Thoracic aorta (tissue), 2 donors: ENCODE measurements around the gene LRRC8C. TPM values are rescaled to one million over a fixed set of nuclear protein-coding genes. Genes with fewer than 3 reads are reported as not detected.

Experiments
- ATAC-seq: fragments of 150-250 bp; one replicate; pipeline ENCODE4 v1.8.0; 2017; ENCODE audit warnings: low read depth; ENCODE audit not compliant: insufficient number of reproducible peaks, low FRiP score
- DNase-seq: peaks from one replicate; pipeline ENCODE4 v3.0.0-alpha.2; 2020; ENCODE audit warnings: low spot score
- H3K27ac ChIP-seq, 2 donors: fragments of 200-600 bp; sonication (generic); 1 replicate in 1 of 2; 2 replicates in 1 of 2; pipeline ENCODE4 v1.5.1; 2016; ENCODE audit warnings: mild to moderate bottlenecking in 2 of 2, moderate library complexity in 2 of 2
- H3K27me3 ChIP-seq: fragments of 200-600 bp; sonication (generic); replicated peaks from 2 replicates; pipeline ENCODE4 v1.6.0; 2016; ENCODE audit warnings: mild to moderate bottlenecking; ENCODE audit not compliant: insufficient read depth
- H3K36me3 ChIP-seq: fragments of 200-600 bp; sonication (generic); one replicate; pipeline ENCODE4 v1.5.1; 2016
- H3K4me1 ChIP-seq, 2 donors: fragments of 200-600 bp; sonication (generic); 1 replicate in 1 of 2; 2 replicates in 1 of 2; pipeline versions ENCODE4 v1.5.1 to v1.6.0; 2016; ENCODE audit warnings: low read depth in 2 of 2, mild to moderate bottlenecking in 1 of 2; ENCODE audit not compliant: control insufficient read depth in 1 of 2
- H3K4me3 ChIP-seq: fragments of 200-600 bp; sonication (generic); 2 replicates; pipeline ENCODE4 v1.5.1; 2016; ENCODE audit warnings: mild to moderate bottlenecking
- H3K9me3 ChIP-seq: fragments of 200-600 bp; sonication (generic); 2 replicates; pipeline ENCODE4 v1.5.1; 2016
- total RNA-seq, 2 donors: library from RNA; depleted of rRNA; stranded (reverse); fragments of >200 nt; gene quantifications; one replicate each; pipeline versions ENCODE4 v1.1.0 to v1.2.3, GENCODE V29; 2016
- TF ChIP-seq, protein P1 (sequence below): fragments of 200-600 bp; sonication (generic); IDR thresholded peaks from one replicate; pipeline ENCODE4 v1.5.1; 2019; ENCODE audit warnings: antibody characterized with exemption

The LRRC8C gene
- total RNA-seq, 2 donors from 2014 or later = 11.6 to 15.2 TPM

DNA sequence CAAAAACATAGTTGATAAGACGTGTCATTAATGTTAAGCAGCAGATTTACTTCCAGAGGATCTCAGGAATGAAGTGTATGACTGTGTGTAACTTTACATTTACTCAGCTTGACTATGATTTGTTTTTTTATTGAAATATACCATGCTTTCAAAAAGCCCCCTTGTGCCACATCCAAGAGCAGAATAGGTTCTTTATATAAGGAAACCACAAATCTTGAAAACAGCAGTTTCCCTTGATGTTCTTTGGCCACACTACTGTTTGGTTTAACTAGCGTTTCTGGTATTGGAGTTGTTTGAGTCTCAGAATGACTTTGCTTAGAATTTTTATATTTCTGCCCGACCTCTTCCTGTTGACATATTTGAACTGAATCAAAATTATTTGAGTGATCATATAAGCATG lies 25.0 kb downstream of the LRRC8C start:
- TF ChIP-seq, protein P1, sequence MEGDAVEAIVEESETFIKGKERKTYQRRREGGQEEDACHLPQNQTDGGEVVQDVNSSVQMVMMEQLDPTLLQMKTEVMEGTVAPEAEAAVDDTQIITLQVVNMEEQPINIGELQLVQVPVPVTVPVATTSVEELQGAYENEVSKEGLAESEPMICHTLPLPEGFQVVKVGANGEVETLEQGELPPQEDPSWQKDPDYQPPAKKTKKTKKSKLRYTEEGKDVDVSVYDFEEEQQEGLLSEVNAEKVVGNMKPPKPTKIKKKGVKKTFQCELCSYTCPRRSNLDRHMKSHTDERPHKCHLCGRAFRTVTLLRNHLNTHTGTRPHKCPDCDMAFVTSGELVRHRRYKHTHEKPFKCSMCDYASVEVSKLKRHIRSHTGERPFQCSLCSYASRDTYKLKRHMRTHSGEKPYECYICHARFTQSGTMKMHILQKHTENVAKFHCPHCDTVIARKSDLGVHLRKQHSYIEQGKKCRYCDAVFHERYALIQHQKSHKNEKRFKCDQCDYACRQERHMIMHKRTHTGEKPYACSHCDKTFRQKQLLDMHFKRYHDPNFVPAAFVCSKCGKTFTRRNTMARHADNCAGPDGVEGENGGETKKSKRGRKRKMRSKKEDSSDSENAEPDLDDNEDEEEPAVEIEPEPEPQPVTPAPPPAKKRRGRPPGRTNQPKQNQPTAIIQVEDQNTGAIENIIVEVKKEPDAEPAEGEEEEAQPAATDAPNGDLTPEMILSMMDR = no peak
- DNase-seq (no peak), ATAC-seq (no peak)
- H3K4me3 ChIP-seq = no peak overlapping the region
- no peak overlapping the region for H3K27ac ChIP-seq
- H3K36me3 ChIP-seq = no peaks in the 10 kb centered on the region
- no peaks in the 10 kb centered on the region for H3K27me3 ChIP-seq
- peaks cover 15 to 18% of the 10 kb centered on the region in 2 donors for H3K4me1 ChIP-seq
- H3K9me3 ChIP-seq = no peaks in the 10 kb centered on the region

DNA sequence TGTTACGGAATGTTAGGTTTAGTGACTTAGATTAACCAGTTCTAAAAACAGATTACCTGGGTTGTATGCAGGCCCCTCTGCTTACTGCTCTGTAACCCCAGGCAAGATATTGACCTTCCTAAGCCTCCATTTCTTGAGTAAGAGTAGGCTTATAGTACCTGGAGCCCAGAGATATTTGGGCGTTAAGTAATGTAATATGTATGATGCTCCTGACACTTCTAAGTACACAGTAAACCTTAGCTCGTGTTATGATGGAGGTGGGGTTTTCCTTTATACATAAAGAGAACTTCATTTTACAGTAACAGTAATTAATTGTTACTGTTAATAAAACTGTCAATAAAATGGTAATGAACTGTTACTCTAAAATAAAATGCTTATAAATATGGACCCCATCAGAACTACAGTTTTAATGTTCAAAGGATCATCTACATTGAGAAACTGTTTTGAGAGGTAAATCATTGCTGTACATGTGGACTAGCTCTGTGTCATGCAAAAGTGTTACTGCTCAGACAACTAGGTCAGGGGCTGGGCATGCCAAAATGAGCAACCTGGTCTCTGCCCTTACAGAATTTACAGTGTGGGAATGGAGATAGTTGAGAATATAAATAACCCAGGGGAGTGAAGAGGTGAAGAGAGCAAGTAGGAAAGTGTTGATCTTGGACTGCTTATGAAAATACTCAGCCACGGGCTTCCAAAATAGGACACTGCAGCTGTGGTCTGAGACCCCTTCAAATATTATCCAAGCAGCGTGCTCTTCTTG lies 26.6 kb downstream of the LRRC8C start:
- Histone ChIP-seq H3K27ac (no peak overlapping the region), H3K36me3 (no peaks in the 10 kb centered on the region), H3K27me3 (no peaks in the 10 kb centered on the region), H3K9me3 (peaks cover 5% of the 10 kb centered on the region), H3K4me3 (no peak overlapping the region), H3K4me1 (peaks cover 15 to 18% of the 10 kb centered on the region in 2 donors)
- no peak for ATAC-seq
- TF ChIP-seq, protein P1 = no peak
- no peak for DNase-seq

GRCh38 chr1:89660224-89661061 lies 27.5 kb downstream of the LRRC8C start:
- no peak overlapping the region for H3K4me3 ChIP-seq
- no peak for DNase-seq
- no peak overlapping the region for H3K27ac ChIP-seq
- peaks cover 15 to 18% of the 10 kb centered on the region in 2 donors for H3K4me1 ChIP-seq
- TF ChIP-seq, protein P1 = no peak
- H3K9me3 ChIP-seq = peaks cover 5% of the 10 kb centered on the region
- no peaks in the 10 kb centered on the region for H3K36me3 ChIP-seq
- H3K27me3 ChIP-seq = no peaks in the 10 kb centered on the region
- no peak for ATAC-seq

- H3K27me3 ChIP-seq = no peaks in the 10 kb centered on the region
- H3K27ac ChIP-seq = no peak overlapping the region
- H3K4me3 ChIP-seq = no peak overlapping the region
- peaks cover 5% of the 10 kb centered on the region for H3K9me3 ChIP-seq
- TF ChIP-seq, protein P1 = no peak
- H3K36me3 ChIP-seq = no peaks in the 10 kb centered on the region
- ATAC-seq = no peak
- DNase-seq = no peak
- peaks cover 15 to 19% of the 10 kb centered on the region in 2 donors for H3K4me1 ChIP-seq
Observed at GRCh38 chr1:89665941-89666340, 33.0 kb downstream of the LRRC8C start.

DNA sequence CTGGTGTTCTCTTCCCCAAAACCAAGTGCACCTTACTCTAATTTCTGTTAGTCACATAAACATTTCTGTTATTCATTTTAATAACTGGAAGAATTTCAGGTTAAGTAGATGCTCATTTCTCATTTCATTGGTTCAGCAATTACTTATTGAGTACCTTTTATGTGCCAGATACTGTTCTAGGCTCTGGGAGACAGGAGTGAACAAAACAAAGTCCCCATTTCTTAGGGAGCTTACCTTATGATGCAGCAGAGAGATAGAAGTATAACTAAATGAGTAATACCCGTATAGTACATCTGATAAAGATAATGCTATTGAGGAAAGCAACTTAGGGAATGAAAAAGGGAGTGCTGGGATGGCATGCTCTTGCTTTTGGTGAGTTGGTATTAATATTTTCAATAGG lies 33.7 kb downstream of the LRRC8C start:
- H3K4me1 ChIP-seq = peaks cover 19% of the 10 kb centered on the region in 2 donors
- no peaks in the 10 kb centered on the region for H3K36me3 ChIP-seq
- TF ChIP-seq, protein P1 = no peak
- H3K4me3 ChIP-seq = no peak overlapping the region
- no peak overlapping the region for H3K27ac ChIP-seq
- DNase-seq (no peak), ATAC-seq (no peak)
- H3K27me3 ChIP-seq = no peaks in the 10 kb centered on the region
- peaks cover 5% of the 10 kb centered on the region for H3K9me3 ChIP-seq
